ENCODE results near the gene SNX9. TPM values are rescaled to one million over a fixed set of nuclear protein-coding genes. Genes with fewer than 3 reads are reported as not detected.

SNX9 gene
- polyA plus RNA-seq, 2 of the 4 experiments (the other 2 are of a cell fraction): 13.9 to 29.8 TPM

DNA sequence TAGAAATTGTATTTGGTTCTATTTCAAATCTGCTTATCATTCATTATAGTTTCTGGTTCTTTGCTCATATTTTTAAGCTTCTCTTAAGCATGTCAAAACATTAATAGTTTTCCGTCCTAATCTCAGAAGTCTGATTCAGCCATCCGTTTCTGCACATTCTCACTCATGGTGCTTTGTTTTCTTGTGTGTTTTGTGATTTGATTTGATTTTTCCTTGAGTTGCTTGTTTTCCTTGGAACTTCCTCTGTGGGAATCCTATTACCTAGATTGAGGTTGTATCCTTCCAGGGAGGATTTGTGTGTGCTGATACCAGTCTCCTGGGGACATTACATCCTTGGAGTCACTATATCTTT lies 7.9 kb downstream of the SNX9 start:
- no peak for ATAC-seq
- Histone ChIP-seq H3K4me1 (peaks cover 26% of the 10 kb centered on the region; the same call in 2 of the 3 replicates), H3K4me3 (no peak overlapping the region), H3K27ac (no peak overlapping the region), H3K4me2 (no peak overlapping the region), H3K9me3 (no peaks in the 10 kb centered on the region)
- no peak for FAIRE-seq
- DNase-seq (ENCODE audit: low read depth in 1 of 2, low spot score in 1 of 2): no peak
- WGBS (ENCODE audit: missing lambda C conversion rate): 92% methylated on average over 2 of the region's 2 CpGs
- CTCF ChIA-PET: no interaction called here
- POLR2A ChIA-PET: no interaction called here
- TF ChIP-seq, protein P1, sequence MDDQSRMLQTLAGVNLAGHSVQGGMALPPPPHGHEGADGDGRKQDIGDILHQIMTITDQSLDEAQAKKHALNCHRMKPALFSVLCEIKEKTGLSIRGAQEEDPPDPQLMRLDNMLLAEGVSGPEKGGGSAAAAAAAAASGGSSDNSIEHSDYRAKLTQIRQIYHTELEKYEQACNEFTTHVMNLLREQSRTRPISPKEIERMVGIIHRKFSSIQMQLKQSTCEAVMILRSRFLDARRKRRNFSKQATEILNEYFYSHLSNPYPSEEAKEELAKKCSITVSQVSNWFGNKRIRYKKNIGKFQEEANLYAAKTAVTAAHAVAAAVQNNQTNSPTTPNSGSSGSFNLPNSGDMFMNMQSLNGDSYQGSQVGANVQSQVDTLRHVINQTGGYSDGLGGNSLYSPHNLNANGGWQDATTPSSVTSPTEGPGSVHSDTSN (IDR thresholded peaks at IDR 0.05): no peak
- TF ChIP-seq CHD4 (IDR thresholded peaks at IDR 0.05; ENCODE audit: borderline replicate concordance) (no peak), ESRRA (IDR thresholded peaks at IDR 0.05; ENCODE audit: borderline replicate concordance, low read length) (no peak), NPAS2 (CRISPR knock-in tag; IDR thresholded peaks at IDR 0.05; ENCODE audit: borderline replicate concordance) (no peak), ZC3H11A (IDR thresholded peaks at IDR 0.05) (no peak), HDAC2 (IDR thresholded peaks at IDR 0.05) (no peak), EHF (CRISPR knock-in tag; IDR thresholded peaks at IDR 0.05) (no peak), ZNF302 (CRISPR knock-in tag; IDR thresholded peaks at IDR 0.05) (no peak), RAD21 (conservative IDR thresholded peaks at IDR 0.05 in 1 of 2, IDR thresholded peaks at IDR 0.05 in 1 of 2) (no peak), PHF8 (IDR thresholded peaks at IDR 0.05; ENCODE audit: borderline replicate concordance, low read depth) (no peak), HEYL (CRISPR knock-in tag; IDR thresholded peaks at IDR 0.05) (no peak), RCOR1 (IDR thresholded peaks at IDR 0.05; ENCODE audit: low read depth, low read length) (no peak), EHMT2 (IDR thresholded peaks at IDR 0.05; ENCODE audit: low read depth) (no peak), FOSB (CRISPR knock-in tag; IDR thresholded peaks at IDR 0.05) (no peak), JUN (IDR thresholded peaks at IDR 0.05) (no peak), RARB (CRISPR knock-in tag; IDR thresholded peaks at IDR 0.05) (no peak), MYC (IDR thresholded peaks at IDR 0.05; ENCODE audit: borderline replicate concordance, low read length) (no peak)
- TF ChIP-seq, protein P2, sequence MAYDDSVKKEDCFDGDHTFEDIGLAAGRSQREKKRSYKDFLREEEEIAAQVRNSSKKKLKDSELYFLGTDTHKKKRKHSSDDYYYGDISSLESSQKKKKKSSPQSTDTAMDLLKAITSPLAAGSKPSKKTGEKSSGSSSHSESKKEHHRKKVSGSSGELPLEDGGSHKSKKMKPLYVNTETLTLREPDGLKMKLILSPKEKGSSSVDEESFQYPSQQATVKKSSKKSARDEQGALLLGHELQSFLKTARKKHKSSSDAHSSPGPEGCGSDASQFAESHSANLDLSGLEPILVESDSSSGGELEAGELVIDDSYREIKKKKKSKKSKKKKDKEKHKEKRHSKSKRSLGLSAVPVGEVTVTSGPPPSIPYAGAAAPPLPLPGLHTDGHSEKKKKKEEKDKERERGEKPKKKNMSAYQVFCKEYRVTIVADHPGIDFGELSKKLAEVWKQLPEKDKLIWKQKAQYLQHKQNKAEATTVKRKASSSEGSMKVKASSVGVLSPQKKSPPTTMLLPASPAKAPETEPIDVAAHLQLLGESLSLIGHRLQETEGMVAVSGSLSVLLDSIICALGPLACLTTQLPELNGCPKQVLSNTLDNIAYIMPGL (CRISPR knock-in tag; IDR thresholded peaks at IDR 0.05; ENCODE audit: borderline replicate concordance): no peak
- TF ChIP-seq, protein P3, sequence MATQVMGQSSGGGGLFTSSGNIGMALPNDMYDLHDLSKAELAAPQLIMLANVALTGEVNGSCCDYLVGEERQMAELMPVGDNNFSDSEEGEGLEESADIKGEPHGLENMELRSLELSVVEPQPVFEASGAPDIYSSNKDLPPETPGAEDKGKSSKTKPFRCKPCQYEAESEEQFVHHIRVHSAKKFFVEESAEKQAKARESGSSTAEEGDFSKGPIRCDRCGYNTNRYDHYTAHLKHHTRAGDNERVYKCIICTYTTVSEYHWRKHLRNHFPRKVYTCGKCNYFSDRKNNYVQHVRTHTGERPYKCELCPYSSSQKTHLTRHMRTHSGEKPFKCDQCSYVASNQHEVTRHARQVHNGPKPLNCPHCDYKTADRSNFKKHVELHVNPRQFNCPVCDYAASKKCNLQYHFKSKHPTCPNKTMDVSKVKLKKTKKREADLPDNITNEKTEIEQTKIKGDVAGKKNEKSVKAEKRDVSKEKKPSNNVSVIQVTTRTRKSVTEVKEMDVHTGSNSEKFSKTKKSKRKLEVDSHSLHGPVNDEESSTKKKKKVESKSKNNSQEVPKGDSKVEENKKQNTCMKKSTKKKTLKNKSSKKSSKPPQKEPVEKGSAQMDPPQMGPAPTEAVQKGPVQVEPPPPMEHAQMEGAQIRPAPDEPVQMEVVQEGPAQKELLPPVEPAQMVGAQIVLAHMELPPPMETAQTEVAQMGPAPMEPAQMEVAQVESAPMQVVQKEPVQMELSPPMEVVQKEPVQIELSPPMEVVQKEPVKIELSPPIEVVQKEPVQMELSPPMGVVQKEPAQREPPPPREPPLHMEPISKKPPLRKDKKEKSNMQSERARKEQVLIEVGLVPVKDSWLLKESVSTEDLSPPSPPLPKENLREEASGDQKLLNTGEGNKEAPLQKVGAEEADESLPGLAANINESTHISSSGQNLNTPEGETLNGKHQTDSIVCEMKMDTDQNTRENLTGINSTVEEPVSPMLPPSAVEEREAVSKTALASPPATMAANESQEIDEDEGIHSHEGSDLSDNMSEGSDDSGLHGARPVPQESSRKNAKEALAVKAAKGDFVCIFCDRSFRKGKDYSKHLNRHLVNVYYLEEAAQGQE (IDR thresholded peaks at IDR 0.05): no peak
- TF ChIP-seq, protein P4, sequence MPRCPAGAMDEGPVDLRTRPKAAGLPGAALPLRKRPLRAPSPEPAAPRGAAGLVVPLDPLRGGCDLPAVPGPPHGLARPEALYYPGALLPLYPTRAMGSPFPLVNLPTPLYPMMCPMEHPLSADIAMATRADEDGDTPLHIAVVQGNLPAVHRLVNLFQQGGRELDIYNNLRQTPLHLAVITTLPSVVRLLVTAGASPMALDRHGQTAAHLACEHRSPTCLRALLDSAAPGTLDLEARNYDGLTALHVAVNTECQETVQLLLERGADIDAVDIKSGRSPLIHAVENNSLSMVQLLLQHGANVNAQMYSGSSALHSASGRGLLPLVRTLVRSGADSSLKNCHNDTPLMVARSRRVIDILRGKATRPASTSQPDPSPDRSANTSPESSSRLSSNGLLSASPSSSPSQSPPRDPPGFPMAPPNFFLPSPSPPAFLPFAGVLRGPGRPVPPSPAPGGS (IDR thresholded peaks at IDR 0.05): no peak

All from A549 (cell line).